HG02642 (cell line): ENCODE results near the gene PRSS36.
A peak's percentile ranks its signal among the peaks of the same experiment; 100 is the strongest.
"Not testable (repeated sequence)": the region's sequence is repeated elsewhere in the genome, so short reads cannot be mapped to it uniquely, and the experiment has no call there.

Experiments used
- ATAC-seq: cut with Tn5 transposase; IDR thresholded peaks from one replicate; pipeline ENCODE4 v1.9.1; 2021; ENCODE audit warnings: mild to moderate bottlenecking; ENCODE audit not compliant: unreplicated experiment, poor library complexity

The PRSS36 gene

DNA sequence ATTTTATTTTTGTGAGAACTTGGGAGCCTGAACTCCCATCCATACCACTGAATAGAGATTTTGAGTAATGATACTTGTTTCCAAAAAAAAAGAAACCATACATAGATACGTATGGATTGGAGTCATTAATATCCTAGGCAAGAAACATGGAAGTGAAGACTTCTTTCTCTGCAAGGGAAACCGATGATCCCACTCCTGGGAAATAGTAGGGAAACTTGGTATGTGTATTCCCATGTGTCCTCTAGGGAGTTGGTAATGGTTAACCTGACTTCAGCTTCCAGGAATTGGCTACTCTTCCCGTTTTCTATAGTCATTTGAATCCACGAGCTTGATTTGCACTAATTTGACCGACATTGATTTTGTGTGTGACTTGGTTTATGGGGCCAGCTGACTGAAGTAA is 35.5 kb upstream of the PRSS36 start:
- no peak for ATAC-seq

DNA sequence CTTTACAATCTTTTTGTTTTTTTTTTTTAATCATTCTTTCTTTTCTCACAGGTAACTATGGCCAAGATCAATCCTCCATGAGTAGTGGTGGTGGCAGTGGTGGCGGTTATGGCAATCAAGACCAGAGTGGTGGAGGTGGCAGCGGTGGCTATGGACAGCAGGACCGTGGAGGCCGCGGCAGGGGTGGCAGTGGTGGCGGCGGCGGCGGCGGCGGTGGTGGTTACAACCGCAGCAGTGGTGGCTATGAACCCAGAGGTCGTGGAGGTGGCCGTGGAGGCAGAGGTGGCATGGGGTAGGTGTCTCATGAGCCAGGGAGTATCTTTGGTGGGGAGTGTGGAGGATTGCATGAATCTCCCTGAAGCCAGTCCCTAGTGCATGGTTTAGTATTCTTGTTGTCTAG is 35.0 kb upstream of the PRSS36 start:
- ATAC-seq: no peak

DNA sequence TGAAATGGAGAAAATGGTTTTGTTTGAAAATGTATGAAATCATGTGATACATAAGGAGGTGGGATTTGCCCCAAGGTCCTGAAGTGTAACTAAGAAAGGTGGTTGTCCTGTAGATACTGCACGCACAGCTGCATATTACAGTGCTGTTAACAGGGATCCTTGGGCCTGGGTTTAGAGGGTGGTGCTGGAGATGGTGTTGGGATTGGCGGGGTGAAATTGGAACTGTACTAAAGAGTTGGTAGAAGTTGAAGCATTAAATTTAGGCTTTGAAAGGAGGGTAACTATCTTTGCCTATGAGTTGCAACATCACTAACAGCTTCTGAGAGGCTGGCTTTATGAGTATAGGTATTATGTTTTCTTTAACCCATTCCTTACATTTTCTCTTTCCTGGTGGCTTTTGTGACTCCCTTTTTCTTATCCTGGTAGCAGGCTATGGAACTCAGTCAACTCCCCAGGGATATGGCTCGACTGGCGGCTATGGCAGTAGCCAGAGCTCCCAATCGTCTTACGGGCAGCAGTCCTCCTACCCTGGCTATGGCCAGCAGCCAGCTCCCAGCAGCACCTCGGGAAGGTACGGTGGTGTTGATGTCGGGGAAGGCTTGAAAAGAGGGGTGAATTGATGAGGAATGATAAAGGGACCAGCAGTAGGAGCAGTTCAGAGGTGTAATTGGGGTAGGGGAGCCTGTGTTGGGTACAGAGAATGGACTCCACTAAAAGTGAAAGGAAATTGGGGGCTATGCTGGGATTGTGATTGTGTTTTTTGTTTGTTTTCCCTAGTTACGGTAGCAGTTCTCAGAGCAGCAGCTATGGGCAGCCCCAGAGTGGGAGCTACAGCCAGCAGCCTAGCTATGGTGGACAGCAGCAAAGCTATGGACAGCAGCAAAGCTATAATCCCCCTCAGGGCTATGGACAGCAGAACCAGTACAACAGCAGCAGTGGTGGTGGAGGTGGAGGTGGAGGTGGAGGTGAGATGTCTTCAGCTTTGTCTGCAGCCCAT is 33.9 kb upstream of the PRSS36 start:
- ATAC-seq: no peak

DNA sequence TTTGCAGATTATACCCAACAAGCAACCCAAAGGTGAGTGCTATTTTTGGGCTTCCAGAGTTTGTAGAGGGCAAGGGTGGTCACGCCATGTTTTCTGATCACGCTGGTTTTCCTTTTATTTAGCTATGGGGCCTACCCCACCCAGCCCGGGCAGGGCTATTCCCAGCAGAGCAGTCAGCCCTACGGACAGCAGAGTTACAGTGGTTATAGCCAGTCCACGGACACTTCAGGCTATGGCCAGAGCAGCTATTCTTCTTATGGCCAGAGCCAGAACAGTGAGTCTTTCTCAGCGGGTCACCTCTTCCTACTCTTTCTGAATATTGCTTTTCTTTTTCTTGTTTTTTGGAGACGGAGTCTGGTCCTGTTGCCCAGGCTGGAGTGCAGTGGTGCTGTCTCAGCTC is 32.5 kb upstream of the PRSS36 start:
- no peak for ATAC-seq

DNA sequence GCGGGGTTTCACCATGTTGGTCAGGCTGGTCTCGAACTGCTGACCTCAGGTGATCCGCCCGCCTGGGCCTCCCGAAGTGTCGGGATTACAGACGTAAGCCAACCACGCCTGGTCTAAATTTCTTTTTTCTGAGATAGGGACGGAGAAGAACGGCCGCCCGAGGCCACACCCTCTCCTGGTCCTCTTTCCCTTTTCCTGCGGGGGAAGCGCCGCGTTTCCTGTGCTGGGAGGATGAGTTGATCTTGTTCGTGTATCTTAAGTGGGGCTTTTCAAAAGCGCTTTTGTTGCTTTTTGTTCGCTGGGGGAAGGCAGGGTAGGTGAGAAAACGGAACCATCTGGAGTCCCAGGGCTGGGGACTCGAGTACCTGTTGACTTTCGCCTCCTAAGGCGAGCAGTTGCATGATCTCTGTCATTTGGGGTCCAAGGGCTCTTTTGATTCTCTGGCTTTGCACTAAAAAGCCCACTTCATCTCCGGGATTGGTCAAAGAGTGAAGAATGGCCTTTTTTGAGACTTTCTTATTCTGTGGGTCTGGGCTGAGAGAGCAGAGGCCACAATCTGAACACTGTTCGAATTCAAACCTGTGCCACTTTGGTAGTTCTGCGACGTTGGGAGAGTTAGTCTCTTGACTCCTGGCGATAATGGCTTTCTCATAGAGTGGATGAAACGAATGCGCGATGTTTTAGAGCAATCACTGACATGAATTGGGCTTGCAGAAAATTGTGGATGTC is 31.4 kb upstream of the PRSS36 start:
- ATAC-seq: no peak

DNA sequence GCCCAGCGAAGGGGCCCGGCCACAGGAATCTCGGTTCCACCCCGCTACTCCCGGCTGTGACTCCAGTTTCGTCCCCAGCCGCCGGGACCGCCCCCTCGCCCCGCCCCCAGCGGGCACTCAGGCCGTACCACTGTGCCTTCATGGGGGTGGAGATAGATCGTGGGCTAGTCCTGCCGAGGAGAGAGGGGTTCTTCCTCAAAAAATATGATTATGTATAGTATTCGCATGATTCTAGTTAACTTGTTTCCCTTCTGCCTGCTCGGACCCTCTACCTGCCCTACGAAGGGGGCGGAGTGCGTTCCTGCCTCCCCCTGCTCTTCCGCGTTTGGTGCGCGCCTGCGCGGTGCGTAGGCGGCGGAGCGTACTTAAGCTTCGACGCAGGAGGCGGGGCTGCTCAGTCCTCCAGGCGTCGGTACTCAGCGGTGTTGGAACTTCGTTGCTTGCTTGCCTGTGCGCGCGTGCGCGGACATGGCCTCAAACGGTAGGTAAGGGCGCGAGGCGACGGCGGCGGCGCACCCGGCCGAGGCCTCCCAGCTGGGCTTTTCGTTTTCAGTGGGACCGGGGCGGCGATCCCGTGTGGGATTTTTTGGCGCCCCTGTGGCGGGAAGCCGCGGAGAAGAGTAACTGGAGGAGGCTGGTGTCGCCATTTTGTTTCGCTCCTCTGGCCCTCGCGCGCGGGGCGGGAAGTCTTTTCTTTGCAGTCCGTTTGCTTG is 30.0 kb upstream of the PRSS36 start, which contains the start of gene FUS:
Gene FUS (plus strand): TSS at position 393 of the 713 bp plus-strand sequence. CDS start 76 bp downstream, at position 469.
- ATAC-seq: peak; percentile 73

DNA sequence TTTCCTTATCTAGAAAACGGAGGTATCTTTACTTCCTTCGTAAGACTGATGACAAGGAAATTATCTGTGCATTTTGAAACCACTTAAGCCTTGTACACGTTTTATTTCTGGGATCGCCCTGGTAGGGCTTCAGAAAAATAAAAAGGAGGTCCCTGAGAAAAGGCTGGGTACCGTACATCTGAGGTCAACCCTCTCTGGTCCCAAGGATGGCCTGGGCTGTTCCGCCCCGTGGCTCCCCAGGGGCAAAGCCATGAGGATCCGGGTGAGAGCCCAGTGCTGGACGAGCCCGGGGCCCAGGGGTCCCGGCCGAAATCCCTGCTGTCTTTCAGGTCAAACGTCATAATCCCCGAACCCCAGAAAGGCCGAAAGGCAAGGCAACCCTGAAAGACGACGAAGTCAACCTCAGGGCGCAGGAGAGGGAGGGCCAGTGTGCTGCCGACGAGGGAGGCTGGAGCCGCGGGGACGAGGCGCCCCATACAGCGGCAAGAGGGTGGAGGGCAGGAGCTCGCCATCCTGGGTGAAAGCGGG is 29.4 kb upstream of the PRSS36 start:
- ATAC-seq: no peak

DNA sequence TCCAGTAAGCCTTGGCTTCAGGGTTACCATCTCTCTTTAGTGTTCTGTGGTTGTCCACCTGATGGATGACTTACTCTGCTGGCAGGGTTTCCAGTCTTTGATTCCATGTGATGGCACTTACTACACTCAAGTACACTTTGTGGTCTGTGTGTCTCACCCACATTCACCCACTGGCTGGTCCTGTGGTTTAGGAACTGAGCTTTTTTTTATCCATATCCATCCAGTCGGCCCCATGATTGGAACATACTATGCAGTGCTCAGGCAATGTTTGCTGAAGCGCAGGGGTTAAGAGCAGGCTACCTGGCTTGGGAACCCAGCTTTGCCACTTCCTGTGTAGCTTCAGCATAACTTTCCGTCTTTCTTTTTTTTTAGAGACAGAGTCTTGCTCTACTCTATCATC is 27.3 kb upstream of the PRSS36 start:
- ATAC-seq: no peak

DNA sequence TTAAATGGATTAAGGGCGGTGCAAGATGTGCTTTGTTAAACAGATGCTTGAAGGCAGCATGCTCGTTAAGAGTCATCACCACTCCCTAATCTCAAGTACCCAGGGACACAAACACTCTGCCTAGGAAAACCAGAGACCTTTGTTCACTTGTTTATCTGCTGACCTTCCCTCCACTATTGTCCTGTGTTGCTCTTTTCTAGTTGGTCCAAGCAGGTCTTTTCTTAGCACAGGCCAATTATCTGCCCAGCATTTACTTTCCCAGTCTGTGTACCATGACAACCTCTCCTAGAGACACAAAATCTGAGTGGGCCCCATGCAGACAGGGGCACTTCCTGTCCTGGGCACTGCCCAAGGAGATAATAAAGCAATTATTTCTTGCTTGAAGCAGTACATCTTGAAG is 20.2 kb upstream of the PRSS36 start:
- ATAC-seq: not testable (repeated sequence)

DNA sequence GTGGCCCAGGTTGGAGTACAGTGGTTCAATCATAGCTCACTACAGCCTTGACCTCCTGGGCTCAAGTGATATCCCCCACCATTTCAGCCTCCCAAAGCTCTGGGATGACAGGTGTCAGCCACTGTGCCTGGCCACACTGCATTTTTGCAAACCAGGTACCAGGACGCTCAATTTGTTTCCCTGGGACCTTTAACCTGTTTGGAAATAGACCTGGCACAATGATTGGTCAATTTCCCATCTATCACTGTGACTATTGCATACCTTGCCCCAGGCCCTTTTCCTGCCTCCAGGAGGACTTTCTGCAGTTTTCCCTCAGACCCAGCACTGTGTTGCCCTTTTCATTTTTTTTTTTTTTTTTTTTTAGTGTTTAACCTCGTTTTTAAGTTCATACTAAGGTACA is 19.0 kb upstream of the PRSS36 start:
- no peak for ATAC-seq

DNA sequence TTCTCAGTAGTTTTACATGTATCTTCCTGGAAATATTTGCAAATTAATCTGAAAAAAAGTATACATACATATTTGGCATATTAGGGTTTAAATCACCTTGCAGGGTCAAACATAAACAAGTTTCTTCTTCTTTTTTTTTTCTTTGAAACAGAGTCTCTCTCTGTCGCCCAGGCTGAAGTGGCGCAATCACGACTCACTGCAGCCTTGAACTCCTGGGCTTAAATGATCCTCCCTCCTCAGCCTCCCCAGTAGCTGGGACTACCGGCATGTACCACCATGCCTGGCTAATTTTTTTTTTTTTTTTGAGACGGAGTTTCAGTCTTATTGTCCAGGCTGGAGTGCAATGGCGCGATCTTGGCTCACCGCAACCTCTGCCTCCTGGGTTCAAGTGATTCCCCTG is 17.4 kb upstream of the PRSS36 start:
- ATAC-seq: no peak

DNA sequence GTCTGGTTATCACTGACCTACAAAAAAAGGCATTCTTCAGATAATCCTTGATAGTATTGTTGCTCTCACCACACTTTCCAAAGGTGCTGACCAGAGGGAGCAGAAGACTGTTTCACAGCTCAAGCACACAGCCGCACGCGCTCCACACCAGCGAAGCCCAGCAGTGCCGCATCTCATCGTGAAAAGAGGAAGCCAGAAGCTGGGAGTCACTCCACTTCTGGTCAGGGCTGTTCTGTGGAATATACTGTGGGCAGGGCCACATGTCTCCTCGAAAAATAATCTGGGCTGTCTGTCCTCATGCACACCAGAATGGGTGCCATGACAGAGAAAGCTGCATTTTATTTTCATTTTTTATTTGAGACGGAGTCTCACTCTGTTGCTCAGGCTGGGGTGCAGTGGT is 7.3 kb upstream of the PRSS36 start:
- no peak for ATAC-seq

DNA sequence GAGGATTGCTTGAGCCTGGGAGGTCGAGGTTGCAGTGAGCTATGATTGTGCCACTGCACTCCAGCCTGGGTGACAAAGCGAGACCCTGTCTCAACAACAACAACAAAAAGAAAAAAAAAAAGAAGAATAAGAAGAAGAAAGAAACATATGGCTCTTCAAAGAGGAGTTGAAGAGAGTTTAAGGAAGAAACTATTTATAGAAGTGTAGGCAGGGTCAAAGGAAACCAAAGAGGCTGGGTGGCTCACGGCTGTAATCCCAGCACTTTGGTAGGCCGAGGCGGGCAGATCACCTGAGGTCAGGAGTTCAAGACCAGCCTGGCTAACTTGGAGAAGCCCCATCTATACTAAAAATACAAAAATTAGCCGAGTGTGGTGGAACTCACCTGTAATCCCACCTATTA is 1.1 kb upstream of the PRSS36 start:
- not testable (repeated sequence) for ATAC-seq

DNA sequence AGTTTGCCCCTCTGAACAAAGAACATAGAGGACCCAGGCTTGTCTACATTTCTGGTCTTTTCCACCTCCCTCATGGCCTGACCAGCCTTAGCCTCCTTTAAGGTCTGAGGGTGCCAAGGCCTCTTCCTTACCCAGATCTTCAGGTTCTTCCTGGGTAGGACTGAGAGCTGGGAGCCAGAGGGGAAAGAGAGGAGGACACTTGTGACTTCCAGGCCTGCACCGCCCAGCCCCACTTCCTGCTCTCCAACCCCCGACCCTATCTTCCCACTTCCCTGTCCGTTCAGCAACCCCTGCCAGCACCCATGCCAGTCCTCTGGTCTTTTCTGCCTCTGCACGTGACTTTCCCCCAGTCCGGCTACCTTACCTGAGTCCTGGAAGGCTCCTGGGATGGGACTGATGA is 534 bp downstream of the PRSS36 start:
- no peak for ATAC-seq

DNA sequence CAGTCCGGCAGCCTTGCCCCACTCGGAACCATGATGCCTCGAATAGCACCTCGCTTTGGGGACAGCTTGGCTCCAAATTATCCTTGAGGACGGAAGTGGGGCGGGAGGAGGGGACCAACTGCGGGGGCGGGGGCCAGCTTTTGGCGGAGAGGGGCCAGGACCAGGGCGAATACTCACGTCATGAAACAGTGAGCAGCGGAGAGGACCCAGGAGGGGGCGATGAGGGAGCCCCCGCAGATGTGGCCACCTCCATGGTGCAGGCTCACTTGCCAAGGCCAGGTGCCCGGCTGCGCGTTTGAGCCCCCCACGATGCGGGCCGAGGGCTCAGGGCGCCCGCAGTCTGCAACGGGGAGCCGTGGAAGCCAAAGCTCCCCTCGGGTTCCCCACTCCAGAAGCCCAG is 970 bp downstream of the PRSS36 start:
- no peak for ATAC-seq

DNA sequence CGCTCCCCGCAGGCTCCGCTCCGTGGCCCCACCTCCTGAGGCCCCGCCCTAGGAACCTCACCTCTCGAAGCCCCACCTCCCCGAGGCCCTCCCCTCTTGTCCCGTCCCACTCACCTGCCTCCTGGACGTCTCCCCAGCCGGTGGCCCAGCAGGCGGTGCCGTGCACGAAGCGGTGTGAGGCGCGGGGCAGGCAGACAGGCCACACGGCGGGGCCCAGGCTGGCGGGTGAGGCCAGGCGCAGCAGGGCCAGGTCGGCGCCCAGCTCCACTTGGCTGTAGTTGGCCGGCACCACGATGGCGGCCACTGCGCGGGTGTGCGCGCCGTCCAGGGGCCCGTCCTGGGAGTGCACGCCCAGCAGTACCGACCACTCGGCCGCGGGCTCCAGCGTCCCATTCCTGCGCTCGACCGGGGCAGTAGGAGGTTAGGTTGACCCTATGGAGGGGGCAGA is 1.6 kb downstream of the PRSS36 start:
- no peak for ATAC-seq

DNA sequence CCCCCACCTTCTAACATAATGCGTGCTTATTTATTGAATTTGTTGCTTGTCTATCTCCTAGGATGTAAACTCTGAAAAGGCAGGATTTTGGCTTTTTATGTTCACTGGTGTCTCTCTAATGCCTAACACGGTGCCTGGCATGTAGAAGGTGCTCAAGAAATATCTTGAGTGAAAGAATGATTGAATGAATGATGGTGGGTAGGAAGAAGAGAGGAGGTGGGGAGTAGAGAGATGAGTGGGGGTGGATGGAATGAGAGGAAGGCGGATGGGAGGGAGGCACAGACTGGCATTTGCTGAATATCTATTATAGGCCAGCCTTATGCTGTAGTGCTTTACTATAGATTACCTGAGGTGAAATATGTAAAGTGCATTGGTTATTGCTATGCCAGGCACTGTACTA is 2.3 kb downstream of the PRSS36 start:
- ATAC-seq: no peak

DNA sequence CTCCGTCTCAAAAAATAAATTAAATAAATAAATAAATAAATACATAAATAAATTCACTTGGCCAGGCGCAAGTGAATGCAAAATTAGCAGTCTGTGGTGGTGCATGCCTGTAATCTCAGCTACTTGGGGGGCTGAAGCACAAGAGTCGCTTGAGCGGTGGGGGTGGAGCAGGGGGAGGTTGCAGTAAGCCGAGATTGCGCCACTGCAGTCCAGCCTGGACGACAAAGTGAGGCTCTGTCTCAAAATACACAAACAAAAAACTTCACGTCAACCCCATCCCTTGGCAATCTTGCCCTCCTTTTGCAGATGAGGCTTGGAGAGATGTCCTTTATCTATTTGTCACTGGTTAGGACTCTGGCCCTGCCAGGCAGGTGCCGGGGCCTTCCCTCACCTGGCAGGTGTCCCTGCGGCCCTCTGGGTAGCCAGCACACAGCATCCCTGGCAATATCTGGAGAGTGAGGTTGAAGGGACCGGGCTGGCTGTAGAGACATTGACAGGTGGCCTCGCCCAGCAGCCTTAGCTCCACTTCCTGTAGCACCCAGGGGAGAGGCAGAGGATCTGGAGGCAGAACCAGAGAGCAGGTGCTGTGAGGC is 4.4 kb downstream of the PRSS36 start:
- ATAC-seq: no peak

DNA sequence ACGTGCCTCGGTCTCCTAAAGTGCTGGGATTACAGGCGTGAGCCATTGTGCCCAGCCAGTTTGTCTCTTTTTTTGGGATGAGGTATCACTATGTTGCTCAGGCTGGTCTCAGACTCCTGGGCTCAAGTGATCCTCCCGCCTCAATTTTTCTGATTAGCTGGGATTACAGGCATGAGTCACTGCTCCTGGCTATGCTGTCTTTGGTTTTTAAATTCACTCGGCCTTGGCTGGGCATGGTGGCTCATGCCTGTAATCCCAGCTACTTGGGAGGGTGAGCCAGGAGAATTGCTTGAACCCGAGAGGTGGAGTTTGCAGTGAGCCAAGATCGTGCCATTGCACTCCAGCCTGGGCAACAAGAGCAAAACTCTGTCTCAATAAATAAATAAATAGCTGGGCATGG is 5.4 kb downstream of the PRSS36 start:
- not testable (repeated sequence) for ATAC-seq

DNA sequence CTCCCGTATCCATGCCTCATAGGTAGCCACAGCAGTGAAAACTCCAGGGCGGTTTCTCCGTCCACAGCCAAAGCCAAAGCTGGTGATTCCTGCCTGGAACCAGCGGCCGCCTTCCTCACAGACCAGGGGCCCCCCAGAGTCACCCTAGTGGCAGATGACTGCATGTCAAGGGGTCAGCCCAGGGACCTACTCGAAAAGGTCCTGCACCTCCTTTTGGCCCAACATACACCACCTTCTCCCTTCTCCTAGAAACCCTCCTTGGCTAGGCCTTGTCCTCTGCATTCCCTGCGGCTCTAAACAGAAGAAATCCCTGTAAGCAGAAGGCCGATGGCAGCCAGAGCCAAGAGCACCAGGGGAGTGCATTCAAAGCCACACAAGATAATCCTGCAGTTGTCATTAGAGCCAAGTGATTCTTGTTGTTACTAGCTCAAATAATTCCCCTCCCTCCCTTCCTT is 6.1 kb downstream of the PRSS36 start:
- no peak for ATAC-seq
